GM10847 (cell line): ENCODE measurements around the gene RAB44.

ENCODE experiments used
- POLR2A ChIP-seq: IDR thresholded peaks from 2 replicates; pipeline ENCODE4 v1.6.1; 2011; ENCODE audit not compliant: insufficient read length; ENCODE audit errors: extremely low read depth

RAB44 gene

GRCh38 chr6:36758516-36759147 lies 61.0 kb downstream of the RAB44 start:
- no peak for TF ChIP-seq POLR2A

GRCh38 chr6:36759148-36759759 lies 61.6 kb downstream of the RAB44 start:
- no peak for TF ChIP-seq POLR2A

- no peak for TF ChIP-seq POLR2A
Observed at GRCh38 chr6:36760685-36761435, 63.2 kb downstream of the RAB44 start.

GRCh38 chr6:36762123-36762522 lies 64.5 kb downstream of the RAB44 start:
- TF ChIP-seq POLR2A = no peak

GRCh38 chr6:36765190-36765589 lies 67.6 kb downstream of the RAB44 start:
- no peak for TF ChIP-seq POLR2A

GRCh38 chr6:36765594-36766398 lies 68.2 kb downstream of the RAB44 start:
- TF ChIP-seq POLR2A = no peak

- no peak for TF ChIP-seq POLR2A
Observed at GRCh38 chr6:36766399-36766945, 68.8 kb downstream of the RAB44 start.

GRCh38 chr6:36769183-36769675 lies 71.6 kb downstream of the RAB44 start:
- no peak for TF ChIP-seq POLR2A

- no peak for TF ChIP-seq POLR2A
Observed at GRCh38 chr6:36769676-36770499, 72.3 kb downstream of the RAB44 start.

GRCh38 chr6:36771145-36771544 lies 73.5 kb downstream of the RAB44 start:
- no peak for TF ChIP-seq POLR2A

GRCh38 chr6:36772397-36772796 lies 74.8 kb downstream of the RAB44 start:
- TF ChIP-seq POLR2A = no peak

- TF ChIP-seq POLR2A = no peak
Observed at GRCh38 chr6:36774331-36774730, 76.7 kb downstream of the RAB44 start.

- no peak for TF ChIP-seq POLR2A
Observed at GRCh38 chr6:36776167-36776566, 78.5 kb downstream of the RAB44 start.

GRCh38 chr6:36777801-36778200 lies 80.2 kb downstream of the RAB44 start:
- TF ChIP-seq POLR2A = no peak
